ENCODE measurements around the gene G6PC2. TPM values are rescaled to one million over a fixed set of nuclear protein-coding genes. Genes with fewer than 3 reads are reported as not detected.
"Not testable (repeated sequence)": the region's sequence is repeated elsewhere in the genome, so short reads cannot be mapped to it uniquely, and the experiment has no call there.

Gene G6PC2
- total RNA-seq, 1 donor from 2014 or later, result 0.35 TPM

DNA sequence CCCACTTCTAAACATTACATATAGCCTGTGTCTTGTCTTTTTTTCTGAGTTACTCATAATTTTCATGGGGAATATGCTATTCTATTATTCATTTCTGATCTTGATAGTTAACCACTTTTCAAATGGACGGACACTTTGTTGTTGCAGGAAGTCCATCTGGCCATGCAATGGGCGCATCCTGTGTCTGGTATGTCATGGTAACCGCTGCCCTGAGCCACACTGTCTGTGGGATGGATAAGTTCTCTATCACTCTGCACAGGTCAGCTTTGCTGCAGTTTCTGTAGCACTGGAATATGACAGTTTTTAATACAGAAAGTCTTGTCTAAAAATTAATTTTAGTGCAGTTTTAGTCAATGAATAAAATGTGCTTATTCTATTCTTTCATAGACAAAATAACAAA is 3.3 kb downstream of the G6PC2 start:
- DNase-seq (ENCODE audit: low spot score), result no peak

DNA sequence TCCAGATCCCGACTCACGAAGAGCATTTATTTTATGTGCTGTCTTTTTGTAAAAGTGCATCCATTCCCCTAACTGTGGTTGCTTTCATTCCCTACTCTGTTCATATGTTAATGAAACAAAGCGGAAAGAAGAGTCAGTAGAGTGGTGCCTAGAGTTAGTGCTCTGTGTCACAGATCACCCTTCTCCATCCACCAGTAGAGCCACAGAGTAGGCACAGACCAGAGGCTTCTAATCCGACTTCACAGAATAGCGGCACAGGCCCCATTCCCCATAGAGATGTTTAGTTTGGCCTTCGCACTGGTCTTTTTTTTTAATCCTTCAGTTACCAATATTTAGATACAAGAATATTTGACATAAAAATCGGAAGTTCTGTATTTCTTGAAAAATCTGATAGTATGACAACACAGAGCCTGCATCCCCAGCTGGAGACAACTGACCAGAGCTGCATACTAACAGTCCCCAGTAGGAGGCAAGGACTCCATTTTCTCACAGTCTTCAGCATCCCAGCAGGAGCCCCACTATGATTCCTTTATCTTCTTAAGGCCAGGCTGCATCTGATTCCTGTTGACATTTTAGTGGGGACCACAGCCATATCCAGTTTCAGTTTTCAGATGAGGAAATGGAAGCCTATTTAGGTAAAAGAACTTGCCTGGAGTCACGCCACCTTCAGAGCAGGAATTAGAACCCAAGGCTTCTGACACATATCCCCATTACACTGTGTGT is 7.0 kb downstream of the G6PC2 start:
- DNase-seq (ENCODE audit: low spot score), result no peak

DNA sequence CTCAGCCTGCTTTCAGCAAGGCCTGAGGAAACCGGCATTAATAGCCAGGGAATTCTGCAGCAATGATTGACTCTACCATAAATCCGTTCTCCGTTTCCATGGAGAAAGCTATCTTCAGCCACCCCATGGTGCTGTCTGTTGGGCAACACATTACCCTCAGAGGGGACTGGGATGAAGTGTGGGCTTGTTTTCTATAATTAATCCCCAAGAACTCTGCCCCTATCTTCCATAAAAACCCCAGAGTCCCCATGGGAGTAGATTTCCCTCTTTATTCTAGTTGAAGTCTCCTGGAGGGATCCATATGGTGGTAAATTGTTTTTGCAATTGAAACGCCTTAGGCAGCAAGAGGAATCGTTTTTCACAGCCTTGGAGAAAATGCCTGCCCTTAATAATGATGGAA is 9.2 kb downstream of the G6PC2 start:
- no peak for DNase-seq (ENCODE audit: low spot score)

DNA sequence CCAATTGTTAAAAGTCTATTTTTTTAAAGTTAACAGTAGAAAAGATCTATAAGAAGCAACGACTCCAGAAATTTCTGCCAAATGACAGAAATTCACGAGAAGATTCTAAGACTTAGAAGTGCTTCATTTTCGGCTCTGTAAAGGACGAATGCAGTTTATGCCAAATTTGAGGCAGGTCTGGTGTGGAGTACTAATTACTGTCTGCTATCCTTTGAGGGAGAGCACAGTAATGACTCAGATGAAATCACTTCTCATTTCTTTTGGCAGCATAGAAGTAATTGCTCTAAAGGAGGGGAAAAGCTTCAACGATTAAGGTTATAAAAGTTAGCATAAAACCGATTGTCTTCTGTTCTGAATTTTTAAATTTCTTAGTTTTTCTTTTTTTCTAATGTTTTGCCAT is 11.4 kb downstream of the G6PC2 start:
- DNase-seq (ENCODE audit: low spot score), result no peak

DNA sequence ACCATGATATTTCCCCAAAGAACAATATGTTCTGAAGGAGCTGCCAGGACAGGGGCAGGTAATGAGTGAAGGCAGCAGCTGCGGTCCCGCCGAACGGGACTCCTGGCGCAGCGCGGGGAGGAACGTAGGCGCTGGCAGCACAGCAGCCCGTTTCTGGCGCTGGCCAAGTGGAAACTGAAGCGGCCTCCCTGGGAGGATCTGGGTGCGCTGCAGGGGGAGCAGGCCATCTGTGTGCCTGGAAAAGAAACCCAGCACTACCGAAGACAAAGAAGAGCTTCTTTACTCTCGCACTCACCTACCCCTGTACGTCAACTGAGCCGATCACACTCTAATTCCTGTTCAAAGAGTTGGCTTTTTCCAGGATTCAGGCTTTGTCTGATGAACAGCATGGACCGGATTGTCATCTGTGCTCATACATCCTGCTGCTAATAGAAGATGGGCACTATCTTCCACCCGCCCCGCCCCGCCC is 11.8 kb downstream of the G6PC2 start:
- no peak for DNase-seq (ENCODE audit: low spot score)

DNA sequence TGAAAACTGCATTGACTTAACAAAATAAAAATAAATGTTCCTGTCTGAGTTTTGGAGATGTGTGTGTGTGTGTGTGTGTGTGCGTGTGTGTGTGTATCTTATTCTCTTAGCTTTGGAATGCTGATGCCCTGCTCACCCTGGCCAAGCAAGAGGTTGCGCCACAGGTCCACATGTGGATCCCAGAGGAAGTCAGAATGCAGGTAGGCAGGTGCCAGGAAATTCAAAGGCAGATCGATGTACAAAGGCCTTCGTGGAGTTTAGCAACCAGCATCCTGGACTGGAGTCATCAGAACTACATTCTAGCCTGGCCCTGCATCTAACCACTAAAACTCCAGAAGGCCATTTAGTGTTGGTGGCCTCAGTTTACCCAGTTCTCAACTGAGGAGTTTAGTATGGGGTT is 12.4 kb downstream of the G6PC2 start:
- no peak for DNase-seq (ENCODE audit: low spot score)

DNA sequence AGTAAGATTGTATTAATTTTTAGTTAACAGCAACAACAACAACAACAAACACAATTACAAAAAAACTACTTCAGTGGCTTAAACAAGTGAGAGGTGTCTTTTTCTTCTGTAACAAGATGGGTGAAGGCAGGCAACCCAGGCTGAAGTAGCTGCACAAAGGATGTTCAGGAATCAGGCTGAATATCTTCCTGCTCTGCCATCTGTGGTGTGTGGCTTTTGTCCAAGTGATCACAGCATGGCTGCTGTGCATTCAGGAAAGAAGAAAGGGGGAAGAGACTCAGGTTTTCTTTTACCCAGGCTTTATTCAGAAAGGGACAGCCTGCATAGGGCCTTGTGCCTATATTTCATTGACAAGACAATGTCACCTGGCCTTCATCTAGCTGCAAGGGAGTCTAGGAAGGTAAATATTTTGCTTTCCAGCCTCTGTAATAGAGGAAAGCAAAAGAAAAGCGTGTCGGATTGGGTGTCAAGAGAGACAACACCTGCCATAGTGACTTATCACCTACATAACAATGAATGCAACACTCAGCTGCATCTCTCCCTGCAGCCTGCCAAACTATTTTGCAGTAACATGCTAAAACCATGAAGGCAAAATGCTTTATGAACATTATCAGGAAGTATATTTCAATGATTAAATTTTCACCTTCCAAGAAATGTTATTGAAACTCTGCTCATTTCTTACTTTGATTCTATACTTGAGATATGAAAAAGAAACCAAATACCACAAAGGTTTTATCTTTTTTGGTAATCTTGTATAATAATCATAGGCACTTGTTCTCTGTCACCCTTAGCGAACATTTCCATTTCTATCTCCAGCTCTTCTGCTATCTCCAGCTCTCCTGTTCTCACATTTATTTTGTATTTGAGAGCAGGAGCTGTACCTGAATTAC is 14.6 kb downstream of the G6PC2 start:
- no peak for DNase-seq (ENCODE audit: low spot score)

DNA sequence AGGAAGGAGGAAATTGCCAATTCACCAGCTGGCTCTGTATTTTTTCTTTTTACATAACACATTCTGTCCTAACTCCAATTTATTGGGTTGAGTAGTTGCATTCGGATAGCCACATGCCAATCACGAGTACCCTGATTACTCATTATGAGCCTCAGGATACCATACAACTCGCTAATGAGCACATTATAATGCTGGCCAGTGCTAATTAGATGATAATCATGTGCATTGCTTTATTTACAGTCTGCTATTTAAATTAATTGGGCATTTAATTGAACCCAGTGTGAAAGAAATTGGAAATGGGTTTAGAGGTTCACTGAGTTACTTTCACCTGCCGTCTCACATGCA is 15.2 kb downstream of the G6PC2 start:
- DNase-seq (ENCODE audit: low spot score), result no peak

DNA sequence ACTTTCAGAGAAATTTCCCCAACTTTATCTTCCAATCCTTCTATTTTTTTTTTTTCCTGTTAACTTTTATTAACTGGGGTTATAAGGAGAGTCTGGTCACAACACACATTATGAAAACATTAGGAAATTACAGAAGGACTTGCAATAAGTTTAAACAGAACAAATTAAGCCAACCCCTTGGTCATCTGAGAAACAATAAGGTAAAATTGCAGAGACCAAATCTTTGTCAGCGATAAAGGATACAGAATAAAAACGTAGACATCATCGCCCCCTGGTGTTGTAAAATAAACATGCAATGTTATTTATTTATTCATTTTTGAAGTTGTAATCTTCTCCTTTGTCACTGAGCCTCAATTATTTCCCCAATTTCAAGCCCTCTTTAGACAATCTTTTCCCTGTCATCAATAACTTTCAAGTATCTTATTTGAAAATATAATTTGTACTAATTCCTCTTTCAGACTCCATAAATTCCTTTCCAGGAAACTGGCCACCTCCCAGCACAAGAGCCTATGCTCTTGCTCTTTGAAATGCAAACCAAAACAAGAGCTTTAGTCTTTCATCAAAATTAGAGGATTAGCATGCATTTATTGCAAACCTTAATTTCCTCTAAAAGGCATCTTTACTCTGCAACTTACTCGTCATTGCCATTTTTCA is 19.5 kb downstream of the G6PC2 start:
- no peak for DNase-seq (ENCODE audit: low spot score)

DNA sequence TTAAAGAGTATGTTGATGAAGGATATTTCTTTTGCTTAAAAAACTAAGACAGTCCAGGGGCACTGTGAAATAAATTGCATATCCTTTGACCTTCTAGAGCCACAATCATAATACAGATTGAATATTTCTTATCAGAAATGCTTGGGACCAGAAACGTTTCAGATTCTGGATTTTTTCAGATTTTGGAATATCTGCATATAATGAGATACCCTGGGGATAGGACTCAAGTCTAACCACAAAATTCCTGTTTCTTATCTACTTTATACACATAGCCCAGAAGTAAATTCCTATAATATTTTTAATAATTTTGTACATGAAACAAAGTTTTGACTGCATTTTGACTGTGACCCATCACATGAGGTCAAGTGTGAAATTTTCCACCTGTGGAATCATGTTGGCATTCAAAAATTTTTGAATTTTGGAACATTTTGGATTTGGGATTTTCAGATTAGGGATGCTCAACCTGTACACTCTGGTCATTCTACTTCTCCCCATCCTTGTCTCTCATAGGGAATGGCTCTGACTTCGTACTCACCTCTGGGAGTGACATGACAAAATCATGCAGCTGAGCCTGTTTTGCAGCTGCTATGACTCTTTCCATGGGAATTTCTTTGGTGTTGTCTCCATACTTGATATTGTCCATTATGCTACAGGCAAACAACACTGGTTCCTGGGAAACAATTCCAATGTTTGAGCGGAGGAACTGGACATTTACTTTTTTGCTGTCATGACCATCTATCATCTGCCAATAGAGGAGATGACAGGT is 25.7 kb downstream of the G6PC2 start:
- DNase-seq (ENCODE audit: low spot score), result no peak

DNA sequence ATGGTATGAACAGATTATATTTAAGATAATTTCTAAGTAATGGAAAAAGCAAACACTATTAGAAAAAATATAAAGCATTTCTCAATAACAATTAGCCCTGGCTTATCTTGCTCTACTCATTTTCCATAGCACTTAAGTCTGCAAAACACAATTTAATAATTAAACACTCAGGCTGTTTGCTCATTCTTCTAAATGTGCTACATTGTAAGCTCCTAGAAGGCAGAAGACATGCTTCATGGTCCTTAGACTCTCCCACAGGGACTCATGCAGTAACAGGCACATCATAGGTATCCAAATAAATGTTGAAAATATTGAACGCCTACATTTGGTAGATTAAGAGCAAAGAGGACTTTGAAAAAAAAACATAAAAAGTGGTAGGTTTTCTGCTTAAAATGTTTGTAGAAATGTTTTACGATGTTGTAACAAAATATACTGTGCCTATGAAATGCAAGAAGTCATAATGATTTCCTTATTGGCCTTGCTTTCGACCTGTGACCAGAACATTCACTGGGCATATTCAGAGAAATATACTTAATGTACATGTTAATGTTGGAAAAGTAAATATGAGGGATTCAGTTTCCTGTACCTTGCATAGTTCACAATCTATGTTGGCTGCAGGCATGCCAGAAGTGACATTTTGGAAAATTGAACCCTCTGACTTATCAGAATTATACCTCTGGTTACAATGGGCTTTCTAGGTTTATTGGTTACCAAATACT is 27.2 kb downstream of the G6PC2 start:
- DNase-seq (ENCODE audit: low spot score), result no peak

DNA sequence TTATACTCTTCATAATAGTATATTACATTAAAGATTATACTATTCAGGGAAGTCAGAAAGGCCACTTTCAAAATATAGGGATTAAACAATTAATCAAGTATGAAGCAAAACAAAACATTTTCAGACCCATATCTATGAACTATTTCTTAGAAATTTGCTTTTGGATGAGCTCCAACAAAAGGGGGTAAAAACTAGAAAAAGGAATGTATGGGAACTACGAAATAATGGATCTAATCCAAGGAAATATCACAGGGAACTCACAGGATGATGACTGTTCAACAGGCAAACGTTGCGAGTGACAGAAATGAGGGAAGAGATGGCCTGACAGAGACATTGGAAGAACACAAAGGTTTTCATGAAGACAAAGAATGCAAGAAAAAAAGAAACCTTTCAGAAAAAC is 27.9 kb downstream of the G6PC2 start:
- no peak for DNase-seq (ENCODE audit: low spot score)

DNA sequence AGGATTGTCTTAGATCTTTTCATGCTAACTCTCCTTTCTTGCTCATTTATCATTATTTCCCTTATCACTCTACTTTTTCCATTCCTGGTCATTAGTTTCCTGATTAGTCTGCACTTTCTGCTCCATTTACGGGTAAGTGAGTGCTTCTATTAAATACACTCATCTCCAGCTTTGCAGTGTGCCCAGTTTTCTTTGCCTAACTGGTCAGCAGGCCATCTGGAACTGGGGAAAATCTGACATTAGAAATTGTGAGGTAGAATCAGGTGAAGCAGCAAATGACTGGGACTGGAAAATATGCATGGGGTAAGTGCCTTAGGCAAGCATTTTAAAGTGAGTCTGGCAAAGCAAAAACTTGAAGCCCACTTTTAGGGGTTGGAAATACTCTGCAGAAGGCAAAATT is 29.2 kb downstream of the G6PC2 start:
- no peak for DNase-seq (ENCODE audit: low spot score)

DNA sequence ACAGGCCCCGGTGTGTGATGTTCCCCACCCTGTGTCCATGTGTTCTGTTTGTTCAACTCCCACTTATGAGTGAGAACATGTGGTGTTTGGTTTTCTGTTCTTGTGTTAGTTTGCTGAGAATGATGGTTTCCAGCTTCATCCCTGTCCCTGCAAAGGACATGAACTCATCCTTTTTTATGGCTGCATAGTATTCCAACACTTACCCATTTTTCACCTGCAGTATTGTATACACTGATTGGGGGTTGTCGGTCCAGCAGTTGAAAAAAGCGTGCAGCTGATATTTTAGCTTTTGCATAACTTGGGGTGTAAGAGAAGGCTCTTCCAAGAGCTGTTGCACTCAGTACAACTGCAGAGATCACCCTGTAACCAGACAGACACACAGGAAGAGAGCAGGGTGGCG is 31.1 kb downstream of the G6PC2 start:
- not testable (repeated sequence) for DNase-seq (ENCODE audit: low spot score)

DNA sequence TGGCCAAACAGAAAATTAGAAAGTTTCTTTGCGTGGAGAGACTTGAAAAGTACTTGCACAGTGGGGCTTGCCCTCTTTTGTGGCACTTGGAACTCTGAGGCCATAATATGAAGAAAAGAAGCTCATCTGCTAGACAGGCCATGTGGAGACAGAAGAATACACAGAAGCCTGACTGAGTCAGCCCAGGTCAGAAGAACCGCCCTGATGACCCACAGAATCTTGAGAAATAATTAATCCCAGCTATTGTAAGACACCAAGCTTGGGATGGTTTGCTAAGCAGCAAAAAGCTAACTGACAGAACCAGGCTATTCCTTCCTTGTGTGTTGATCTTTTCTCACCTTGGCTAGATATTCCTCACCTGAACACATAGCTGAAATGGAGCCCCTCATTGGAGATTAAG is 33.7 kb downstream of the G6PC2 start:
- DNase-seq (ENCODE audit: low spot score), result no peak

DNA sequence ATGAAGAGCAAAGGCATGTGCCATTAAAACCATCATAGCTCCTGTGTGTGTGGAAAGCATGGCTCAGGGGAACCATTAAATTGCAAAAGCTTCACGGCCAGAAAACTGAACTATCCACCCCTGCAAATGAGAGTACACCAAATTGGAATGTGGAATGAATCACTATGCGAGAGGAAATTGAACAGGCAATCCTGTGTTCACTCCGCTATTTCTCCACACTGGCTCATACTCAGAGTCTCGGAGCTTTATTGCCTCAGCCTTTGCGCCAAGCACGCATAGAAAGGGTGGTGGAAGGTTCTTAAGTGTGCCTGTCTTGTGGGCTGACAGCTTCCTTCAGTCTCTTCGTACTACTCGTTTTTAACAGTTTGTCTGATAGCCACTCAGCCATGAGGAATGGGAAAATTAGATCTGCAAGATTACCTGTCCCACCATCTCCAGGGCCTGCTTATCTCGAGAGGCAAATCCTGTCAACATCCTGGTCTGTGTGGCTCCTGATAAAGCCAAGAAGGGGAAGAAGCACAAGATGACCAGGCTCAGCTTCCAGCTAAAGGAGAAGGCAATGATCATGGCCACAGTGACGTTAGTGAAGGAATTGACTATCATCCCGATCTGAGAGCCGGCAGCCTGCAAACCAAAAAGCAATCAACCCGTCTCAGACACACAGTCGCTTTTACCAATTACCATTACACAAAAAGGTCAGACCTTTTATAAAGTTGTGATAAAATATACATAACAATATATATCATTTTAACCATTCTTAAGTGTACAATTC is 34.9 kb downstream of the G6PC2 start:
- DNase-seq (ENCODE audit: low spot score), result no peak

DNA sequence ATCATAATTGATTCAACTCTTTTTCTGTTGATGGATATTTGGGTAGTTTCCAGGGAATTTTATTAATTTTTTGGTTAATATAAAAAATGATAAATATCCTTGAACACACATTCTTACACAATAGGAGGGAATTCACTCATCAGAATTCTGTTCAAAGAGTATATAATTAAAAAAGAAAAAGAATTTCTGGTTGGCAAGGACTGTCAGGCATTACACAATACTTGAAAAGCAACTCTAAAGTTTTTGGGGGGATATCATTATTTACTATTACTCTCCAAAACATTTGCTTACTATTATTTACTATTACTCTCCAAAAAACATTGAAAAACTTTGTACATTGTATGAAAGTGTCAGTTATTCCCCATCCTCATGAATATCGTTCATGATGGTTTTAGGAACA is 38.0 kb downstream of the G6PC2 start:
- DNase-seq (ENCODE audit: low spot score), result no peak

DNA sequence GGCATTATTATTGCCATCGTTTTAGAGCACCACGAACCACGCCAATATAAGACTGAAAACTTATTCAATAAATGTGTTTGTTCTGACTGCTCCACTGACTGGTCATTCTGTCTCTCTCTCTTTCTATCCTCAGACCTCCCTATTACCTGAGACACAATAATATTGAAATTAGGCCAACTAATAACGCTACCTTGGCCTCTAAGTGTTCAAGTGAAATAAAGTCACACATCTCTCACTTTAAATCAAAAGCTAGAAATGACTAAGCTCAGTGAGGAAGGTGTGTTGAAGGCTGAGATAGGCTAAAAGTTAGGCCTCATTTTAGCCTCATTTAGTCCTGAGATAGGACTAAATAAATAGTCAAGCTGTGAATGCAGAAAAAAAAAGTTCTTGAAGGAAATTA is 38.8 kb downstream of the G6PC2 start:
- DNase-seq (ENCODE audit: low spot score), result no peak

DNA sequence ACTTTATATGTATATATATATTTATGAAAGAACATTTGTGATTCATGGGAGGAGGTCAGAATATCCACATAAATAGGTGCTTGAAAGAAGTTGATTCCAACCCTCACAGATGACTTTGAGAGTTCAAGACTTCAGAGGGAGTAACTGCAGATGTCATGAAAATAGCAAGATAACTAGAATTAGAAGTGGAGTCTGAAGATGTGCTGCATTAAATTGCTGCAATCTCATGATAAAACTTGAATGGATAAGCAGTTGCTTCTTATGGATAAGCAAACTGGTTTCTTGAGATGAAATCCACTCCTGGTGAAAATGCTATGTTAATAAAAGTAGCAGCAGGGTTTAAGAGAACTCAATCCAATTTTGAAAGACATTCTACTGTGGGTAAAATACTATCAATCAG is 40.2 kb downstream of the G6PC2 start:
- DNase-seq (ENCODE audit: low spot score), result no peak

DNA sequence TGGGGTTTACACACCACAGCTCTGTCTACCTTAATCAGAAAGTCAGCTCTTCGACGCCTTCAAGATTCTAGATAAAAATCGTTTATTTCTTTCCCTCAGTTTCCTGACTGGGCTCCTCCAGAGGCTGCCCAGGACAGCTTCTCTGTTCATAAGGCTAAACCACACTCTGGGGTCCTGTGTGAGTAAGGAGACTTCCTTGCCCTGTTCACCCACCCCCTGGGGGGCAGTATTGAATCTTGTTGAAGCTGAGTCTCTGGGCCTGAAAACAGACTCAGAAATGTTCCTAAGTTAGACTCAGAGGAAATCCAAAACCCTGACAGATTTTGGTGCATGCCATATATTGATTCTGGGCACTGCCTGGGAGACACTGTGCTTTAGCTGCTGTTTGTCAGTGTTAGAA is 43.0 kb downstream of the G6PC2 start:
- no peak for DNase-seq (ENCODE audit: low spot score)

Data from mesenteric fat pad (tissue), 1 donor.